Ascending aorta (tissue), 1 donor: ENCODE results near the gene LCLAT1. TPM values are rescaled to one million over a fixed set of nuclear protein-coding genes. Genes with fewer than 3 reads are reported as not detected.

Experiments used
- total RNA-seq: library from RNA; depleted of rRNA; stranded (reverse); fragments of >200 nt; gene quantifications from one replicate; pipeline ENCODE4 v1.1.0, GENCODE V29; 2016

LCLAT1 gene
- total RNA-seq, 1 donor from 2014 or later = 9.8 TPM

Other genes starting within 250 kb of the LCLAT1 start
- 116 TPM for gene LBH, start 215.7 kb upstream of the LCLAT1 start, total RNA-seq